Cortex of kidney (tissue), 1 donor: Measurements from ENCODE around the gene CISH.

Source experiments
- DNase-seq: peaks from one replicate; lab custom pipeline; 2025; lab: John Stamatoyannopoulos, UW

The CISH gene

DNA sequence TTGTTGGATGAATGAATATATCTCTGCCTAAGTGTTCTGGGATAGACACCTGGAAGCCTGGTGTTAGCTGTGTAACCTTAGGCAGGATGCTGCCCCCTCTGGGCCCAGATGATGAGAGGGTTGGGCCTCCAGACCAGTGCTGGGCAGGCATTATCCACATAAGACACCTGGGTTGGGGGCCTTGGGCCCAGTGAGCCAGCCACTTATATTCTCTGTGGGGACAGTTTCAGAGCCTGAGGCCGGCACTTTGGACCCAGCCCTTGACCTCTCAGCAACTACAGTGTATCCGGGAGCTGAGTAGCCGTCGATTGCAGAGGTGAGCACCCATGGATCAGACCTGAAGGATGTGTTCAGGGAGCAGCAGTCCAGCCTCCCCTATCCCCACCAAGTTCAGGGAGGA lies 40.1 kb downstream of the CISH start:
- no peak for DNase-seq

DNA sequence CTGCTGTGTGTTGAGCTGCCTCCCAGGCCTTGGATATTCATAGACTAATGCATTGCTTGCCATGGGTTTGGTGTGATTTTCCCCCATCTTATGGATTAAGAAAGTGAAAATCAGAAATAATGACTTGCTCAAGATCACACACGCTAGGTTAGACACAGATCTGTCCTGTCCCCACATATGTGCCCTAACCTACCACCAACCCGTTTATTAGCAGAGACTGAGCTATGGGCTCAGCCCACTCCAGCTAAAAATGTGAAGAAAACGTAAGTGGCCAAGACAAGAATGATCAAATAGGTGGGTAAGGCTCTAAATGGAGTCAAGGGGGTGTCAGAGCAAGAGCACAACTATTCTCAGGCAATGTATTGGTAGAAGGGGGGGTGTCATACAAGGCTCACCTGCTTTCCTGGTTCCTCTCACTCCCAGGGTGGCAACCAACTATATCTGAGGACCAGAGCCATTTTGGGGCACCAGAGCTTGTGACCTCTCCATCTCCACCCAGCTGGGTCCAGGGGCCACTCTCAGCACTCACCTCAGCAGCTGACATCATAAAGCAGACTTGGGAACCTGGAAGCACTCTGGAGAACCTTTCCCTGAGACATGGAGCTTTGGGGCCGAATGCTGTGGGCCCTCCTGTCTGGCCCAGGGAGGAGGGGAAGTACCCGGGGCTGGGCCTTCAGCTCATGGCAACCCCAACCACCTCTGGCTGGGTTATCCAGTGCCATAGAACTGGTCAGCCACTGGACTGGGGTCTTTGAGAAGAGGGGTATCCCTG lies 40.9 kb downstream of the CISH start:
- no peak for DNase-seq

DNA sequence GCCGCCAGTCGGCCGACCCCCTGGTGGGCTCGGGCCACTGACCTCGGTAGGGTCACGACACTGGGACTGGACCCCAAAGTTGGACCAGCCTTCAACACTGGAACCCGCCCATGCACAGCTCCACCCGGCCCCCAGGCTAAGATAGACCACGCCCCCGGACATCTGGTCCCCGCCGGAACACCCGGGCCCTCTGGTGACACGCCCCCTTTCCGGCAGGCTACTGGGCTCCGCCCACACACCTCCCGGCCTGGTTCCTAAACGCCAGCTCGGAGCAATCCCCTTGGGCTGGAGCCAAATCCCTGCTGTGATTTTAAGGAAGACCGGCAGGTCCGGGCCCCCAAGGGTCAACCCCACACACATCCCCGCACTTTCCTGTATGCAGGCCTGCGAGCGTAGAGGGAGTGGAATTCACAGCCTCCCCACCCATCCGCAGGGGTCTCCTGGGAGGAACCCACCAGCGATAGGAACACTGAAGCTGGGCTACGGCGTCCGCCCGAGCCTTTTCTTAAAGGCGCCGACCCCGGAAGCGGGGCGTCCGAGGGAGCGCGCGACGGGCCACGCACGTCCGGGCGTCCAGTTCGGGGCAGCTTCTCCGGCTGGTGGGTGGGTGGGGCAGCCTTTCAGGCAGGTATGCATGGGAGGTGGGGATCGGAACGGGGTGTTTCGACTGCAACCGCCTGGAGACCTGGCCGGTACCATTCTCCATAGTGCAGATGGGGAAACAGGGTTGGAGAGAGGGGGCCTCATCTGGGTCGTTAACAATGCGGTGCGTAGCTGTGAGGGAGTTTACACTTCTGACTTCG lies 42.4 kb downstream of the CISH start, which contains the start of gene HEMK1:
HEMK1 (plus strand) TSS at position 576 of the 803 bp plus-strand sequence. CDS start 1,583 bp downstream, outside the sequence.
- DNase-seq, result peak; percentile 66

DNA sequence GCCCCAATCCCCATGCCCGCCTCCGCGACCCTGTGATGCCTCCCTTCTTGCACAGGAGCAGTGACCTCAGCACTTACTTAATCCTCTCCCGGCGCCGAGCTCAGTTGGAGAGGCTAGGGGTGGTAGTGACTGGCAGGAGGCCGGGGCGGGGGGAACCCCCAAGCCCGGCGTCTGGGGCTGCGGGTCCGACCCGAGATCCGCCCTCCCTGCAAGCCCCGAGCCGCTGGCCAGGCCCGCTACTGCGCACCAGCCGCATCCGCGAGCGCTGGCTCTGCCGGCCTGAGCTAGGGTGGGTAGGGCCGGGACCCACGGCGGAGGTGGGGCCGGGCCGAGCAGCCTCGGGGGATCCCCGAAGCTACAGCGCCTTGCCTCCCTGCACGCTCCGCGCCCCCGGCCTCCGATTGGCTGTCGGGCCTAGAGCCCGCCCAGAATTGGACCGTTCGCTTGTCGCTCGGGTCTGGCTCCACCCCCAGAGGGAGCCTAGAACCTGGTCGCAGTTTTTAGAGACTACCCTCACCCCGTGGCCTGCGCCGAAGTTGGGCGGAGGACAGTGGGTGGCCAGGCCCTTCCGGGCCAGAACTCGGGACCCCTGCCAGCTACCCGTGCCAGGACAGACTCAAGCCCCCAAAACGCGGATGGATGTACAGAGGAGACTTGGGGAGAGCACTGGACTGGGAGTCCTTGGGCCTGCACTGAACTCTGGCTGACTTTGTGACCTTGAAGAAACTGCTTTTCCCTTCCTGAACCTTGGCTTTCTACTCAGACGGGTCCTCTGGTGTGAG lies 44.0 kb downstream of the CISH start, which contains the start of gene C3orf18:
C3orf18 (minus strand) TSS at position 362 of the 782 bp plus-strand sequence. CDS start 2,048 bp downstream, outside the sequence.
- no peak for DNase-seq

DNA sequence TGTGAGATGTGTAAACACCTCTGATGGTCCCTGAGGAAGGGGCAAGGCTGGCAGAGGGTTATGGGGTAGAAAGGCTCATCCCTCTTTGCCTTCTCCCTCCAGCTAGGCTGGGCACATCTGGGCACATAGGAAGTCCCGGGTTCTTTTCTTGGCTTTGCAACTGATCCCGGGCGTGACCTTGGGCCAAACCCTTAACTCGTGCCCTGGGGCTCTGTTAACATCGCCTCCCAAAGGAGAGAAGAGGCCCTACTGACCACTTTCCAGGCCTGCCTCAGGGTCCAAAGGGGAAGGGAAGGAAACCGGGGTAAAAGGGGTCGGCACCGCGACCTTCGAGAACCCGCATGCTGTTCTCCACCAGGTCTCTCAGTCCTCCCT lies 44.6 kb downstream of the CISH start:
- no peak for DNase-seq

DNA sequence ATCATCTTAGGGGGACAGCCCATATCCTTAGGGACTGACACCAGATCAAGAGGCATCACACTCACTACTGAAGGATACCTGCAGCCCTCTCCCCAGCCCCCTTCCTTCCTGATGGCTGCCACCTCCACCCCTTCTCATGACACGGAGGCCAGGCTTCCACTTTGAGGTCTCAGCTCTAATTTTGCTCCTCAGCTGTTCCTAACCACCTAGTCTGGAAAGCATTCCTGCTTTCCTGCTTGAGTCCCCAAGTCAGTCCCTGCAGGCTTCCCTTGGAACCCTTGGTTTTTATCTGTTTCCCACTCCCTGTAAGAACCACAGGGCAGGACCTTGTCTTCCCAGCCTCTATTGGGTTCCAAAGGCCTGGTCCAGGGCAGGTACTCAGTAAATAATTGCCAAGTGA lies 47.3 kb downstream of the CISH start:
- DNase-seq, result no peak

DNA sequence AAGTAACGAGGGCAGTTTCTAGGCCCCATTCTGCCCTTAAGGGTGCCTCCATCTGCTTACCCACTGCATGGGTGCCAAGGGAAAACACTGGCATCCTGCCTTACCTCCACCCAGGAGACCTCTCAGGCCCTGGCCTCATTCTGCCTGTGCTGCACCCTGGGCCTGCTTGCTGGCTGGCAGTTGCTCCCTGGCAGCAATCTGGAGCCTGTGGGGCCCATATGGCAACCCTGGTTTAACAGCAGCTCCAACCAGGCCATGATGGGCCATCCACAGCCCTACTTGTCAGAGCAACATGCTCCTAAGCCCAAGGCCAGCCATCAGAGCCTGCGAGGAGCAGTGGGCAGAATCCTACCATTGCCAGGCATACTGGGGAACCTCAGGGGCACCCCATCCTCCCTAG lies 47.7 kb downstream of the CISH start:
- no peak for DNase-seq

DNA sequence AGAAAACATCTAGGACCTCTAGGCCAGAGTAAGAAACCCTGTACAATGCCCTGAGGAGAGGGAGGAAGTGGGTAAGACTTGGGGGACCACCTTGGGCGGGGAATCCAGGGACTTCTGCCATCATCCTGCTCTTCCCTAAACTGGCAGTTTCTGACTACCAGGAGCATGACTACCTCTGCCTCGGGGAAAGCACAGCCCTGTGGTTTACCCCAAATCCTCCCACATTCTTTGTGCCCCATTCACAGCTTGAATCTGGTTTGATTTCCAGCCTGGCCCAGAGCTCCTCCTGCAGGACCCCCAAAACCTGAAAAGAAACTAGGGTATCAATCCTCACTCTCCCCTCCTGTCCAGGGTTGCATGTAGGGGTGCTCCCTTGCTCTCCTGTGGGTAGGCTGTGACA lies 48.7 kb downstream of the CISH start:
- DNase-seq, result no peak

DNA sequence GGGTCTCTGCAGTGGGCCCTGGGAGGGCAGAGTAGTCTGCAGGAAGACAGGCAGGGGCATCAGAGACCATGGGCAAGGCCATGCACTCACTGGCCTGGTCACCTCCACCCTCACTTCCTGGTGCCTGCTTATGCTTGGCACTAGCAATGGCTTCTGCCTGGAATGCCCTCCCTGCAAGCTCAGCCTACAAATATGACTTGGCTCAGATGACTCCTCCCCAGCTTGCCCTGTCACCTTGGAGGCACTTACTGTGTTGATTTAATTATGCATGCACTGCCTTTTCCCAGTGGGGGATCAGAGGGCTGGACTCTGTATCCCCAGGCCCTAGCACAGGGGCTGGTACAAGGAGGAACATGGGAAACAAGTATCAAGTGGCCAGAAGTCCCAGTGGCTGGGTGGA lies 51.9 kb downstream of the CISH start:
- no peak for DNase-seq

DNA sequence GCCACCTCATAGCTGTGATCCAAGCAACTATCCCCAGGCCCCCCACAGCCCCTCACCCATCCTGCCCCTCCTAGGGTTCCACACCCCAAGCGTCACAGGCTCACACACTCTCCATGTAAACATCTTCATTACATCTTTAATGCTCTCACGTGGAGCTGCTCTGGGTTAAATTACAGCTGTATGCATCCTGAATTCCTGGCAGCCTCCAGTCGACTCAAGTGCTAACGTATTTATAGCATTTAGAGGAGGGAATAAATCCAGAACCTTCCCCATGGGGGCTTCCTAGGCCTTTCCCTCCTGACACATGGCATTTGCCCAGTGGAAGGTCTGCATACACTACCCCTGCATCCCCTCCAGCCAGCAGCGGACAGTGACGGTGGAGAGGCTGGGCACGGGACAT lies 53.7 kb downstream of the CISH start:
- no peak for DNase-seq

DNA sequence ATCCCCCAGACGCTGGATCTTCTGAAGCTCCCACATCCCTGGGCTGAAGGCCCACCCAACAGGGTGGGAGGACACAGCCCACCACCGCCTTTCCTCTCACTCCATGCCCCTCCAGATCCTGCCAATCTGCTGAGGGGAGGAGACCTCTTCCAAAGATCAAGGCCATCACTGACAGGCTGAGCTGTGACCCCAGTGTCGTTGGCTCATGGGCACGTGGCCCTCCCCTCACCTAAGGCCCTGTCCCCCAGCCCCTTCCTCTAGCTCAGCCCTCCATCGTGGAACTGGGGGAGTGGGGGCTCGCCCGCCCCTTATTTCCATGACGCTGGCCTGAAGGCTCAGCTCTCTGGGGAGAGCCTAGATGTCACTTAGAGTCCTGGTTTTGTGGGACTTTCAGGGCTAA lies 54.5 kb downstream of the CISH start:
- no peak for DNase-seq
